MCF 10A (cell line): ENCODE results near the gene C11orf86. TPM values are rescaled to one million over a fixed set of nuclear protein-coding genes. Genes with fewer than 3 reads are reported as not detected.
"Not testable (repeated sequence)": the region's sequence is repeated elsewhere in the genome, so short reads cannot be mapped to it uniquely, and the experiment has no call there.

ENCODE experiments used
- BruUV-seq: library from RNA; stranded (reverse); fragments of 400-500 nt; replicated peaks from 2 replicates; lab custom pipeline; 2021; lab: Mats Ljungman, UMichigan
- CTCF ChIA-PET: fragments of 300-600 bp; sonication (Branson Sonifier 250); formaldehyde crosslinking; extraction: SDS; loops from one replicate; lab custom pipeline; 2021; ENCODE audit warnings: antibody characterized with exemption, inconsistent platforms; lab: Yijun Ruan, JAX
- POLR2A ChIA-PET: fragments of 300-600, 350-650 bp; sonication (Branson Sonifier 250); formaldehyde crosslinking; extraction: SDS; loops from one replicate; lab custom pipeline; 2020; ENCODE audit warnings: antibody characterized with exemption, inconsistent platforms; lab: Yijun Ruan, JAX
- DNase-seq: peaks from one replicate; pipeline ENCODE4 v3.0.0-alpha.2; 2018; ENCODE audit not compliant: unreplicated experiment
- H3K27ac Mint-ChIP-seq: one replicate; pipeline ENCODE4 v1.8.0; 2022; ENCODE audit warnings: mild to moderate bottlenecking, low read depth, mixed read lengths; ENCODE audit not compliant: unreplicated experiment
- H3K27me3 Mint-ChIP-seq: one replicate; pipeline ENCODE4 v1.8.0; 2022; ENCODE audit warnings: mixed read lengths; ENCODE audit not compliant: insufficient read depth, unreplicated experiment
- H3K36me3 Mint-ChIP-seq: one replicate; pipeline ENCODE4 v1.8.0; 2022; ENCODE audit warnings: mild to moderate bottlenecking, moderate library complexity, mixed read lengths; ENCODE audit not compliant: insufficient read depth, unreplicated experiment
- H3K4me1 Mint-ChIP-seq: one replicate; pipeline ENCODE4 v1.8.0; 2022; ENCODE audit warnings: mixed read lengths; ENCODE audit not compliant: insufficient read depth, unreplicated experiment
- H3K4me3 Mint-ChIP-seq: one replicate; pipeline ENCODE4 v1.8.0; 2022; ENCODE audit warnings: mild to moderate bottlenecking, moderate library complexity, mixed read lengths; ENCODE audit not compliant: unreplicated experiment
- H3K9me3 Mint-ChIP-seq: one replicate; pipeline ENCODE4 v1.8.0; 2022; ENCODE audit warnings: mixed read lengths; ENCODE audit not compliant: unreplicated experiment
- CTCF ChIP-seq: fragments of 200-600 bp; IDR thresholded peaks from one replicate; pipeline ENCODE4 v1.8.0; 2022; ENCODE audit warnings: antibody characterized with exemption, mild to moderate bottlenecking; ENCODE audit not compliant: unreplicated experiment
- intact Hi-C: fragments of 100-400 bp; cut with micrococcal nuclease; formaldehyde crosslinking; loops from 2 replicates; pipeline ENCODE4 v1.14.1; 2022
- total RNA-seq: library from RNA; stranded (reverse); gene quantifications from 2 replicates; pipeline ENCODE4 v1.2.3, GENCODE V29; 2022

Gene C11orf86
- total RNA-seq, 1 experiment from 2014 or later: not detected

- DNase-seq, H3K4me3 Mint-ChIP-seq, H3K36me3 Mint-ChIP-seq, H3K27ac Mint-ChIP-seq, intact Hi-C loops, H3K27me3 Mint-ChIP-seq, BruUV-seq, H3K9me3 Mint-ChIP-seq: not testable (repeated sequence)
- peaks cover 22% of the 10 kb centered on the region for H3K4me1 Mint-ChIP-seq
- ChIA-PET CTCF (interaction anchor here (0.6 to 1.3 kb wide), 2 partner anchors 13 to 62 kb away, joined by 3 to 4 read pairs; no protein-coding TSS in a partner anchor), POLR2A (interaction anchor here (0.9 to 1.1 kb wide), 2 partner anchors 33 to 54 kb away, joined by 3 to 4 read pairs; partner anchors contain the start of gene SYT12)
Observed at GRCh38 chr11:66989360-66989759, 14.3 kb downstream of the C11orf86 start.

- no peak for TF ChIP-seq CTCF
- peaks cover 6% of the 10 kb centered on the region for H3K4me1 Mint-ChIP-seq
- intact Hi-C loops: no loop called here
- ChIA-PET POLR2A (no interaction called here), CTCF (interaction anchor here (0.6 kb wide), 1 partner anchor 390 kb away, joined by 3 read pairs; no protein-coding TSS in a partner anchor)
- no peaks in the 10 kb centered on the region for H3K27me3 Mint-ChIP-seq
- no peaks in the 10 kb centered on the region for H3K9me3 Mint-ChIP-seq
- DNase-seq: no peak
- no peak overlapping the region for H3K27ac Mint-ChIP-seq
- H3K4me3 Mint-ChIP-seq: no peak overlapping the region
- H3K36me3 Mint-ChIP-seq: no peaks in the 10 kb centered on the region
- no TSS peak for BruUV-seq
Observed at GRCh38 chr11:66992041-66992440, 16.9 kb downstream of the C11orf86 start.

DNA sequence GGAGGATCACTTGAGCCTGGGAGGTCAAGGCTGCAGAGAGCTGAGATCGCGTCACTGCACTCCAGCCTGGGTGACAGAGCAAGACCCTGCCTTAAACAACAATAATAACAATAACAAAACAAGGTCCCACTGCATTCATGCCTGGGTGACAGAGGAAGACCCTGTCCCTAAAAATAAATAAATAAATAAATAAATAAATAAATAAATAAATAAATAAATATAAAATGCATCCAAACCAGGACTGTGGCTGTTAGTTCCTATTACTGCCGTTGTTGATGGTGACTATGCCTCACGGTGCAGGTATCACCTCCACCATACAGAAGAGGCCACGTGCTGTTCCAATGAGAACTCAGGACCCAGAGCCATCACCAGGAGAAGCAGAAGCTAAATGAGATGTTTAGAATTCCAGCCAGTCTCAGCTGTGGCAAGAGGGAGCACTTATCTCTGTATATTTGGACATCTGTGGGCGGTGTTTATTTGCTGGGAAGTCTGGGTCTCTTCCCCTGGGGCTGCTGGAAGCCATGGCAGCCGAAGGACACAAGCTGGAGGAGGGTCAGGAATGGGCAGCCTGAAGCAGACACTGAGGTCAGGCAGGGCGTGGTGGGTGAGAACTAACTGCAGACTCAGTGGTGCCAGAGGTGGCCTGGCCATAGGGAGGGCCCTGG lies 21.6 kb downstream of the C11orf86 start:
- CTCF ChIA-PET: interaction anchor here (0.7 to 0.8 kb wide), 2 partner anchors 20 to 26 kb away, joined by 4 to 5 read pairs; partner anchors contain the start of gene SYT12
- H3K27ac Mint-ChIP-seq: no peak overlapping the region
- DNase-seq: no peak
- H3K36me3 Mint-ChIP-seq: no peaks in the 10 kb centered on the region
- intact Hi-C loops: no loop called here
- no peaks in the 10 kb centered on the region for H3K9me3 Mint-ChIP-seq
- POLR2A ChIA-PET: interaction anchor here (1.5 kb wide), 1 partner anchor 10 kb away, joined by 4 read pairs; no protein-coding TSS in a partner anchor
- H3K27me3 Mint-ChIP-seq: no peaks in the 10 kb centered on the region
- no peaks in the 10 kb centered on the region for H3K4me1 Mint-ChIP-seq
- TF ChIP-seq CTCF: no peak
- BruUV-seq: no TSS peak
- no peak overlapping the region for H3K4me3 Mint-ChIP-seq

GRCh38 chr11:66999555-66999954 lies 24.5 kb downstream of the C11orf86 start:
- no peaks in the 10 kb centered on the region for H3K4me1 Mint-ChIP-seq
- H3K4me3 Mint-ChIP-seq: no peak overlapping the region
- CTCF ChIA-PET: no interaction called here
- POLR2A ChIA-PET: no interaction called here
- BruUV-seq: no TSS peak
- no peaks in the 10 kb centered on the region for H3K27me3 Mint-ChIP-seq
- H3K9me3 Mint-ChIP-seq: no peaks in the 10 kb centered on the region
- H3K27ac Mint-ChIP-seq: no peak overlapping the region
- no peak for TF ChIP-seq CTCF
- H3K36me3 Mint-ChIP-seq: no peaks in the 10 kb centered on the region
- DNase-seq: no peak
- intact Hi-C loops: no loop called here
